HG03442 (cell line): ENCODE results near the gene CDC27.
"Not testable (repeated sequence)": the region's sequence is repeated elsewhere in the genome, so short reads cannot be mapped to it uniquely, and the experiment has no call there.

Experiments
- ATAC-seq: cut with Tn5 transposase; IDR thresholded peaks from one replicate; pipeline ENCODE4 v1.9.1; 2021; ENCODE audit warnings: mild to moderate bottlenecking, moderate library complexity; ENCODE audit not compliant: unreplicated experiment

CDC27 gene

GRCh38 chr17:47220531-47220999 is 31.5 kb upstream of the CDC27 start:
- no peak for ATAC-seq

- no peak for ATAC-seq
Observed at GRCh38 chr17:47219621-47220475, 30.8 kb upstream of the CDC27 start.

- ATAC-seq, result no peak
Observed at GRCh38 chr17:47218896-47219430, 29.9 kb upstream of the CDC27 start.

- ATAC-seq, result not testable (repeated sequence)
Observed at GRCh38 chr17:47217279-47217678, 28.2 kb upstream of the CDC27 start.

- not testable (repeated sequence) for ATAC-seq
Observed at GRCh38 chr17:47216821-47217220, 27.7 kb upstream of the CDC27 start.

GRCh38 chr17:47214931-47215330 is 25.8 kb upstream of the CDC27 start:
- no peak for ATAC-seq

GRCh38 chr17:47213540-47213939 is 24.4 kb upstream of the CDC27 start:
- no peak for ATAC-seq

GRCh38 chr17:47212458-47212857 is 23.4 kb upstream of the CDC27 start:
- no peak for ATAC-seq

GRCh38 chr17:47210779-47211178 is 21.7 kb upstream of the CDC27 start:
- no peak for ATAC-seq

GRCh38 chr17:47210105-47210504 is 21.0 kb upstream of the CDC27 start:
- no peak for ATAC-seq

- no peak for ATAC-seq
Observed at GRCh38 chr17:47209499-47209898, 20.4 kb upstream of the CDC27 start.

GRCh38 chr17:47208744-47209488 is 19.8 kb upstream of the CDC27 start, which contains the start of gene MYL4:
MYL4 (plus strand) TSS chr17:47209348; CDS start chr17:47209423, 75 bp downstream.
- ATAC-seq, result no peak

GRCh38 chr17:47207143-47208067 is 18.3 kb upstream of the CDC27 start:
- ATAC-seq, result no peak

- ATAC-seq, result peak; percentile 38
Observed at GRCh38 chr17:47205419-47205963, 16.4 kb upstream of the CDC27 start.

- peak; percentile 44 for ATAC-seq
Observed at GRCh38 chr17:47204722-47205418, 15.8 kb upstream of the CDC27 start.

GRCh38 chr17:47203984-47204721 is 15.1 kb upstream of the CDC27 start:
- ATAC-seq, result no peak

GRCh38 chr17:47201166-47201565 is 12.1 kb upstream of the CDC27 start:
- ATAC-seq, result no peak

GRCh38 chr17:47200325-47200664 is 11.2 kb upstream of the CDC27 start:
- ATAC-seq, result no peak
